SH-SY5Y (cell line): ENCODE measurements around the gene CC2D2B.

ENCODE experiments used
- GATA2 ChIP-seq: IDR thresholded peaks from 2 replicates; pipeline ENCODE4 v1.6.1; 2011; ENCODE audit warnings: mild to moderate bottlenecking, low read depth, low read length
- GATA3 ChIP-seq: IDR thresholded peaks from 2 replicates; pipeline ENCODE4 v1.6.1; 2011; ENCODE audit warnings: low read depth, mild to moderate bottlenecking, low read length, moderate library complexity

- TF ChIP-seq GATA2, result no peak
- TF ChIP-seq GATA3, result no peak
Measured at GRCh38 chr10:95889830-95890229, 17.9 kb upstream of the CC2D2B start.
